Dermis lymphatic vessel endothelial cell (primary cell): ENCODE data around the gene LYSMD1. TPM values are rescaled to one million over a fixed set of nuclear protein-coding genes. Genes with fewer than 3 reads are reported as not detected.

Experiments used
- total RNA-seq: library from RNA; depleted of rRNA; stranded (reverse); fragments of >200 nt; gene quantifications from 2 replicates; pipeline ENCODE4 v1.2.1, GENCODE V29; 2014

LYSMD1 gene, protein sequence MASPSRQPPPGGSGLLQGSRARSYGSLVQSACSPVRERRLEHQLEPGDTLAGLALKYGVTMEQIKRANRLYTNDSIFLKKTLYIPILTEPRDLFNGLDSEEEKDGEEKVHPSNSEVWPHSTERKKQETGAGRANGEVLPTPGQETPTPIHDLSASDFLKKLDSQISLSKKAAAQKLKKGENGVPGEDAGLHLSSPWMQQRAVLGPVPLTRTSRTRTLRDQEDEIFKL
- total RNA-seq = 4.6 and 4.8 TPM in 2 replicates

DNA sequence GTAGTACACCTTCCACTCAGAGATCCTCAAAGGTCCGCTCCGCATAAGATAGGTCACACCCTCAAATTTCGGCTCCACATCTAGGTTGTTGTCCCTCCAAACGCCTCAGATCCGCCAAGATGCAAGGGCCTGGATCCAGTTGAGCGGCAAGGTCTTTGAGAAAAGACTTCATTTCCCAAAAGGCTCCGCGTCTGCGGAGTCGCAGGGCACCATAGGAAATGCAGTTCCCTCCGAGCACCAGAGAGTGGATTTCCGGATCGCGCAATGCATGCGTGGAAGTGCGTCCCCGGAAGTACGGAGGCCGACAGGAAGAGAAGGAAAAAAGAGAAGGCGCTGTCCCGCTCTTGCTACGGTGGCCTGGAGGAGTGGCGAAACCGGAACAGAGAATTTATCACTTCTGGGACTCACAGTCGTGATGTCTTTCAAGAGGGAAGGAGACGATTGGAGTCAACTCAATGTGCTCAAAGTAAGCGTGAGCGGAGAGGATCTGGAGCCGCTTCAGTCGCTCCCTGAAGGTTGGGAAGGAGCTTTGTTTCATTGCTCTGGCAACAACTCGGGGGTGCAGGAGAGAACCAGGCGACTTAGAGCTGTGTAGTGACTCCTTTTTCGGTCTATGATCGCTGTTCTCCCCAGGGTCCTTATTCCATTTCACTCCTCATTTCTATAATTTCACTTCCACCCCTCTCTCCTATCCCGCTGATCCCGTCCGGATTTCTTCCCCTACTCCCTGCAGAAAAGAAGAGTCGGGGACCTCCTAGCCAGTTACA is at the start of gene LYSMD1, which contains the start of gene SCNM1:
Gene LYSMD1, minus strand, starts transcription at position 165 of the 767 bp plus-strand sequence. CDS start 644 bp downstream, outside the sequence.
Gene SCNM1, plus strand, starts transcription at position 407 of the 767 bp plus-strand sequence. Its CDS starts 9 bp downstream, at position 416.

DNA sequence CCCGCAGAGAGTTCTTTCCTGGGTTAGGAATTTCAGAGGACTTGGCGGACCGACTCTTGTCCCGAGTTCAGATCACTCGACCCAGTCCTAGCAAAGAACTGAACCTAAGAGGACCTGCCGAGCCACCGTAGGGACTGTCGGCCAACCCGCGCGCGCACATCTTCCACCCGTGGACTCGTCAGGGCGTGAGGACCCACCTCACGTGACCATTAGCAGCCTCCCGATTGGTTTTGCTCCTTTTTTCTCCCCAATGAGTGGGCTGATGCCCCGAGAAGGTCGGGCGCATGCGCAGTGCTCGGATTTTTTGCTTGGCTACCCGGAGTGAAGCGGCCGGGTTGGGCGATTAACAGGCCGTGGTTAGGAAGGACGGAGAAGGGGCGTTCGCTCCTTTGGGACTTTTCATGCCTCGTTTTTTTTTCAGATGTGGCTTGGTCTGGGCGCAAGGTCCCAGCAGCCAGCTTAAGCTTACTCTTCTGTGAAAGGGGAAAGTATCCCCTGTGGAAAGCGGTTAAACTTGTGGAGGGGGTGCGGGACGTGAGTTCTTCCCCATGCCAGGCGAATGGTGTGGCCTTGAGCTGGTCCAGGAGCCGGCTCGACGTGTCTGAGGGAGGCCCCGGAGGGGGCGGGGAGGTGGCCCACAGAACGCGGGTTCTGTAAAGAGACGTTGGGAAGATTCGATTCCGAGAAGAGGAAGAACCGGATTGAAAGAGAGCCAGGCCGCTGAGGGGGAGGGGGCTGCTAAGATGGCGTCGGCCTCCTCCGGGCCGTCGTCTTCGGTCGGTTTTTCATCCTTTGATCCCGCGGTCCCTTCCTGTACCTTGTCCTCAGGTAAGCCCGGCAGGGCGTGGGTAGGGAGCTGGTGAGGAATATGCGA is 32.8 kb upstream of the LYSMD1 start, which contains the start of gene PIP5K1A:
Gene PIP5K1A, plus strand, starts transcription at position 299 of the 874 bp plus-strand sequence. Its CDS starts 445 bp downstream, at position 744.

DNA sequence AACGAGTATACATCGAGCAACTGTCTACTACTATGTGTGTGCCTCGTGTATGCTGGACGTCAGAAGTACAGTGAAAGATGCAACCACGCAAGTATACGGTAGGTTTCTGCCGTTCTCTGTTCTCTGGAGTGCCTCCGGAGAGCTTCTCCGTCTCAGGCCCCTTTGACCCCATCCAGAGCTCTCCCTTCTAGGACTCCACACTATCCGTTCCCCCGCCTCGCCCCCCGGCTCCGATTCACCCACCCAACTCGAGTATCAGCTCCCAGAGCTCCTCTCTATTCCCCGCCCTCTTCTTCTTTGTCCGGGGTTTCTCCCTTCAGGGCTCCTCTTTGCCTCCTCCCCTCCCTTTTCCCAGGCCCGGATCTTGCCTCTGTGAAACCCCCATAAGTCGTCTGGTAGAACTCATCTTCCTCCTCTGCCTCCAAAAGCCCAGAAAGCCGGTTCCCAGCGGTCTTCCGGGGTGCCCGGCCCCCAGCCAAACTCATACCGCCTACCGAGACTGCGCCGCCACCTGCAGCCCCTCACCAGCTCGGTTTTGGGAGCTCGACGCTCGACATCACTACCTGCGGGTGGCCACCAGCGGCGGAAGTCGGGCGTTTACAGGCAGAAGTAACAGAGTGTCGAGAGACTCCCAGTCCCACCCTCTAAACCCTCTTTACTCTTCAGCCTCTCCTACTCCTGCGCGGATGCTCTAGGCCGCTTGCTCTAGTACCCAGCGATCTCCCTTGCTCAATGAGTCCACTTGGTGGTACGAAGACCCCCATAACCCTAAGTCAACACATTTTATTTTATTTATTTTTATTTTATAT is 24.1 kb upstream of the LYSMD1 start, which contains the start of gene VPS72:
Gene VPS72, minus strand, starts transcription at position 561 of the 809 bp plus-strand sequence. Its CDS starts 76 bp downstream, at position 485.

DNA sequence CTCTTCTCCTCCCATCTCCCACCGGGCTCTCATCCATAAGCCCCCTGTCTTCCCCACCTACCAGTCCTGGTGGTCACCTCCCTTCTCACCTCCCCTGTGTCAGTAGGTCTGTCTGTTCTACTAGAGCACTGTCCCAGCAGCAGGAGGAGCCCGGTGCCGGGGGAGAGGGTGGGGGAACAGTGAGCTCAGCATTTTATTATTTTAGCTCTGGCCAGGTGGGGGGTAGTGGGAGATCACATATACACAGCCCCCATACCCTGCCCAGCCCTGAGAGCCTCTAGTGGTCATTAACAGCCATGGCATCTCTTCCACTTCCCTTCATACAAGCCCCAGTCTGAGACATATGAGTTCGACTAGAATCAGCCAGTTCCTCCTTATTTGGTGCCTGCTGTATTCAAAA is 10.2 kb upstream of the LYSMD1 start, which contains the start of gene TMOD4:
Gene TMOD4, minus strand, starts transcription at position 119 of the 400 bp plus-strand sequence. CDS start 1,106 bp downstream, outside the sequence.

DNA sequence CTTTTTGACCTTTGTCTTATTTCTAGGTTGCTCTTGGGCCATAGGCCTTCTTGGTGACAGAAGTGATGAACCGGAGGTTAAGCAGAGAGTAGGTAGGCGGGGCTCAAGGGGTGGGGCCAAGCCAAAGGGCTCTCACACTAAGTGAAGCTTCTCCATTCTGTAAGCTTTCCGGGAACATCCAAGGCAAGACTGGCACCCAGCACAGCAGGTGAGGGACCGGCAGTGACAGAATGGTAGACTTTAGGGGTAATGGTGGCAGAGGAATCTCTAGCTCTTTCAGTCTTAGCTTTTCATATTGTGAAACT is 9.2 kb downstream of the LYSMD1 start, which contains the start of gene TNFAIP8L2:
Gene TNFAIP8L2, plus strand, starts transcription at position 135 of the 305 bp plus-strand sequence. CDS start 2,049 bp downstream, outside the sequence.

DNA sequence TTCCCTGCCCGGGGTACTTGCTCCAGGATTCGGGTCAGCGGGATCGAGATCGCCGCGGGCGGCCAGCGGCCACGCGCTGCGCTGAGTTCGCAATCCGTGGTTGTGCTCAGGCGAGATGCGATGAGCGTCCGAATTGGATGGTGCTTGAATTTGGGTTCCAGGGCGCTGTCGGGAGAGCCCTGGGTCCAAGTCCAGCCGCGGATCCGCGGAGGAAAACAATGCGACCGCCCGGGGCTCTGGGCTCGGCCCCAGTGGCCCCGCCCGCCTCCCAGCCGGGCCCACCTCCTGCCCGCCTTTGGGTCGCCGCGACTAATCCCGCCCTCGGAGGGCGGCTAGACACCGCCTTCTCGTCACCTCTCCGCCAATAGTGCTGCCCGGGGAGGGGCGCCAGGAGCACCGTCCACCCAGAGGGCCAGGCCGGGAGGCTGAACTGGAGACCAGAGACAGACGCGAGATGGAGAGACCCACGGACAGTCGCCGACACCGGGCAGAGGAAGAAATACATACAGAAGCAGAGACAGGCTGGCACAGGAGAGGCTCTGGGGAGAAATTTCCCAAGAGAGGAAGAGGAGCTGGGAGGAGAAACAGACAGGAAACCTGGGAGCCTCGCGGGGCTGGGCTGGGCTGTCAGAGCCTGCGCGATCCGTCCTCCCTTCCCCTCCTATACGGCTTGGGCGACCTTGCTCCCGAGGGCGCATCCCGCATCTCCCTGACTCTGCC is 19.1 kb downstream of the LYSMD1 start, which contains the start of gene SEMA6C:
Gene SEMA6C, minus strand, starts transcription at position 220 of the 720 bp plus-strand sequence. CDS start 4,010 bp downstream, outside the sequence.

Other genes with a start within 250 kb of the LYSMD1 start
- gene SETDB1, start 239.5 kb downstream of the LYSMD1 start, total RNA-seq = 30.1 and 34.6 TPM in 2 replicates
- gene CERS2, start 191.1 kb downstream of the LYSMD1 start, total RNA-seq = 80.2 and 86.6 TPM in 2 replicates
- gene ANXA9, start 183.6 kb downstream of the LYSMD1 start, total RNA-seq = not detected in 2 replicates
- gene MINDY1, start 159.0 kb downstream of the LYSMD1 start, total RNA-seq = 10.6 and 10.7 TPM in 2 replicates
- gene PRUNE1, start 157.5 kb downstream of the LYSMD1 start, total RNA-seq = 5.6 and 6.3 TPM in 2 replicates
- under 0.01 and 0.09 TPM in 2 replicates for gene BNIPL, start 129.3 kb downstream of the LYSMD1 start, total RNA-seq
- 1.1 and 1.6 TPM in 2 replicates for gene C1orf56, start 118.2 kb downstream of the LYSMD1 start, total RNA-seq
- gene CDC42SE1, start 106.3 kb downstream of the LYSMD1 start, total RNA-seq = 43.7 and 60.1 TPM in 2 replicates
- 0.43 and 0.52 TPM in 2 replicates for gene MLLT11, start 105.5 kb downstream of the LYSMD1 start, total RNA-seq
- gene GABPB2, start 95.1 kb downstream of the LYSMD1 start, total RNA-seq = 5.6 and 10.0 TPM in 2 replicates
- 2.2 and 4.2 TPM in 2 replicates for gene SEMA6C, start 19.3 kb downstream of the LYSMD1 start, total RNA-seq
- 0.11 TPM in 1 of 2 replicates, not detected in the other for gene TNFAIP8L2, start 9.3 kb downstream of the LYSMD1 start, total RNA-seq
- 15.5 and 18.8 TPM in 2 replicates for gene SCNM1, start 242 bp upstream of the LYSMD1 start, total RNA-seq
- 0.26 TPM in 1 of 2 replicates, not detected in the other for gene TMOD4, start 10.1 kb upstream of the LYSMD1 start, total RNA-seq
- 38.9 and 49.2 TPM in 2 replicates for gene VPS72, start 24.3 kb upstream of the LYSMD1 start, total RNA-seq
- 40.1 and 41.8 TPM in 2 replicates for gene PIP5K1A, start 32.6 kb upstream of the LYSMD1 start, total RNA-seq
- gene PSMD4, start 88.8 kb upstream of the LYSMD1 start, total RNA-seq = 197 and 219 TPM in 2 replicates
- gene ZNF687, start 116.4 kb upstream of the LYSMD1 start, total RNA-seq = 7.1 and 10.3 TPM in 2 replicates
- gene PI4KB, start 161.5 kb upstream of the LYSMD1 start, total RNA-seq = 27.6 and 30.1 TPM in 2 replicates
- gene RFX5, start 181.3 kb upstream of the LYSMD1 start, total RNA-seq = 46.7 and 52.3 TPM in 2 replicates
- 0.43 TPM in 1 of 2 replicates, not detected in the other for gene SELENBP1, start 206.8 kb upstream of the LYSMD1 start, total RNA-seq
- 426 and 457 TPM in 2 replicates for gene PSMB4, start 233.7 kb upstream of the LYSMD1 start, total RNA-seq